ENCODE measurements around the gene ZNF229. TPM values are rescaled to one million over a fixed set of nuclear protein-coding genes. Genes with fewer than 3 reads are reported as not detected.
"Not testable (repeated sequence)": the region's sequence is repeated elsewhere in the genome, so short reads cannot be mapped to it uniquely, and the experiment has no call there.

Gene ZNF229
- total RNA-seq, 4 donors from 2014 or later, result 3.2 to 11.1 (median 5.9) TPM

GRCh38 chr19:44452367-44452766, 4.1 kb upstream of the ZNF229 start:
- TF ChIP-seq, protein P1, sequence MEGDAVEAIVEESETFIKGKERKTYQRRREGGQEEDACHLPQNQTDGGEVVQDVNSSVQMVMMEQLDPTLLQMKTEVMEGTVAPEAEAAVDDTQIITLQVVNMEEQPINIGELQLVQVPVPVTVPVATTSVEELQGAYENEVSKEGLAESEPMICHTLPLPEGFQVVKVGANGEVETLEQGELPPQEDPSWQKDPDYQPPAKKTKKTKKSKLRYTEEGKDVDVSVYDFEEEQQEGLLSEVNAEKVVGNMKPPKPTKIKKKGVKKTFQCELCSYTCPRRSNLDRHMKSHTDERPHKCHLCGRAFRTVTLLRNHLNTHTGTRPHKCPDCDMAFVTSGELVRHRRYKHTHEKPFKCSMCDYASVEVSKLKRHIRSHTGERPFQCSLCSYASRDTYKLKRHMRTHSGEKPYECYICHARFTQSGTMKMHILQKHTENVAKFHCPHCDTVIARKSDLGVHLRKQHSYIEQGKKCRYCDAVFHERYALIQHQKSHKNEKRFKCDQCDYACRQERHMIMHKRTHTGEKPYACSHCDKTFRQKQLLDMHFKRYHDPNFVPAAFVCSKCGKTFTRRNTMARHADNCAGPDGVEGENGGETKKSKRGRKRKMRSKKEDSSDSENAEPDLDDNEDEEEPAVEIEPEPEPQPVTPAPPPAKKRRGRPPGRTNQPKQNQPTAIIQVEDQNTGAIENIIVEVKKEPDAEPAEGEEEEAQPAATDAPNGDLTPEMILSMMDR (IDR thresholded peaks at IDR 0.05), result no peak
- TF ChIP-seq POLR2A (IDR thresholded peaks at IDR 0.05), result no peak
- 90 to 93% methylated on average over 4 of the region's 4 CpGs for WGBS, 2 donors
- intact Hi-C loops (cut with DNase I; ENCODE audit: low total_unique reads), result no loop called here
- no peak for DNase-seq (ENCODE audit: low spot score in 2 of 2)
- no peak overlapping the region for H3K4me3 ChIP-seq (ENCODE audit: low read depth, poor library complexity, severe bottlenecking)

DNA sequence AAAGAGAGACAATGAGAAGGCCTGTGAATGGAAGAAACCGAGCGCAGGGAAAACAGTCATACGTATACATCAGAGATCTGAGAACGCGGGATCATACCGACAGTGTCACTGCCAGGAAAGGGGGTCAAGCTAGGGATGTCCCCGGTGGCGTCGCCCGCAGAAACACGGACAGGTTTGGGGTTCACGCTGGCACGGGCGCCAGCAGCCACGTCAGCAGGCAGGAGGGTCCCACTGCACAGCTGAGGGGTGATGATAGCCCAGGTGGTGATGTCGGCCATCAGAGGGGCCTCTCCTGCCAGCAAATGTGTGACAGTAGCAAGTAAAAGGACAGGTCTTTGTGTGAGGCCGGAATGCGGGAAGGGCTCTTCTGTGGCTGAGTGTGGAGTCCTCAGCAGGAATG, 3.4 kb upstream of the ZNF229 start:
- intact Hi-C loops (cut with DNase I; ENCODE audit: low total_unique reads), result no loop called here
- TF ChIP-seq POLR2A (IDR thresholded peaks at IDR 0.05), result no peak
- TF ChIP-seq, protein P1 (IDR thresholded peaks at IDR 0.05), result no peak
- DNase-seq (ENCODE audit: low spot score in 2 of 2), result no peak
- H3K4me3 ChIP-seq (ENCODE audit: low read depth, poor library complexity, severe bottlenecking), result no peak overlapping the region
- 92 to 93% methylated on average over 18 of the region's 18 CpGs for WGBS, 2 donors

DNA sequence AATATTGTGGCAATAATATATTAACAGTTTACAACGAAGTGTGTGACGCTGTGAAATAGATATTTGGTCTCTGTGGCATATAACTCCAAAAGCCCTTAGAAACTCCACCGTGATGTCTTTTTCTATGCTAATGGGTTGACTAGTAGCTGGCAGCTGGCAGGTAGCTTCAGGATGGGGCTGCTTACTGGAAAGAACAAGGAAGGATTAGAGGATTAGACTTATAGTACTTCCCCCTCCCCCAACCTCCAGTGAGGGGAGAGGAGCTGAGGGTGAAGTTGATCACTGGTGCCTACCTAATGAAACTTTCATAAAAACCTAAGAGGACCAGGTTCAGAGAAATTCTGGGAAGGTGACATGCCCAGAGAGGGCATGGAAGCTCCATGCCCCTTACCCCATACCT, 9.8 kb downstream of the ZNF229 start:
- H3K4me3 ChIP-seq (ENCODE audit: low read depth, poor library complexity, severe bottlenecking), result no peak overlapping the region
- intact Hi-C loops (cut with DNase I; ENCODE audit: low total_unique reads), result no loop called here
- no peak for DNase-seq (ENCODE audit: low spot score in 2 of 2)
- 96 to 98% methylated on average over 3 of the region's 3 CpGs for WGBS, 2 donors
- TF ChIP-seq, protein P1 (IDR thresholded peaks at IDR 0.05), result no peak
- TF ChIP-seq POLR2A (IDR thresholded peaks at IDR 0.05), result no peak

DNA sequence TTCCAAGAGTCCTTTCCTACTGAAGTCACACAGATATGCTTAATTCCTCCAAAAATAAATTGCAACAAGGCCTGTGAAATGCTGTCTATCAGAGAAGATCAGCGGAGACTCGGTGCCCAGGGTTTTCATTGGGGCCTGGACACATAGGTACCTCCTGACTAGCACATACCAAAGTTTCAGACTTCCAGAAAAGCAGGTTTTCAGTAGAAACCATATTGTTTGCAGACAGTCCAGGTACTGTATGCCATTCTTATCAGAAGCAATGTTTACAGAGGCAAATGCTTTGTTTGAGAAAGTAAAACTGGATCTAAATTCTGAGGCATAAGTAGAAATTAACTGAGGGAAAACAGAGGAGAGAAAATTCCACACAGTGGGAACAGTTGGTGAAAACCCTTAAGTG, 12.8 kb downstream of the ZNF229 start:
- intact Hi-C loops (cut with DNase I; ENCODE audit: low total_unique reads), result no loop called here
- 88 to 91% methylated on average over 2 of the region's 2 CpGs for WGBS, 2 donors
- TF ChIP-seq POLR2A (IDR thresholded peaks at IDR 0.05), result no peak
- TF ChIP-seq, protein P1 (IDR thresholded peaks at IDR 0.05), result no peak
- H3K4me3 ChIP-seq (ENCODE audit: low read depth, poor library complexity, severe bottlenecking), result no peak overlapping the region
- no peak for DNase-seq (ENCODE audit: low spot score in 2 of 2)

DNA sequence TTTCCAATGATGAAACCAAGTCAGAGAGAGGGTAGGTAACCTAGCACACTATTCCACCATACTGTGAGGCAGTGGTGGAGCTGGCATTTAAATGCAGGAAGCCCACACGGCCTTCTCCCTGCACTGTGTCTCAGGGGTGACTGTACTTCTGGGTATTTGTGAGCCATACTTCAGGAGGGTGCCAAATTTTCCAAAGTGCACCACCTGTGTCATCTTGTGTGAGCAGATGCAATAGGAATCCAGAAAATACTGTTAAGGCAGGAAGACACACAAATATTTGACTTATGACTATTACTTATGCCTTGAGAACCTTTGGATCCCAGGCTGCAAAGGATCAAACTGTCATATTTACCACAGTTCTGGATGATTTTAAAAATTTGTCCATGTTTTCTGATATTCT, 17.3 kb downstream of the ZNF229 start:
- DNase-seq (ENCODE audit: low spot score in 2 of 2), result no peak
- TF ChIP-seq, protein P1 (IDR thresholded peaks at IDR 0.05), result no peak
- TF ChIP-seq POLR2A (IDR thresholded peaks at IDR 0.05), result no peak
- intact Hi-C loops (cut with DNase I; ENCODE audit: low total_unique reads), result no loop called here
- H3K4me3 ChIP-seq (ENCODE audit: low read depth, poor library complexity, severe bottlenecking), result no peak overlapping the region
- 89 to 90% methylated on average over 1 of the region's 1 CpG for WGBS, 2 donors

DNA sequence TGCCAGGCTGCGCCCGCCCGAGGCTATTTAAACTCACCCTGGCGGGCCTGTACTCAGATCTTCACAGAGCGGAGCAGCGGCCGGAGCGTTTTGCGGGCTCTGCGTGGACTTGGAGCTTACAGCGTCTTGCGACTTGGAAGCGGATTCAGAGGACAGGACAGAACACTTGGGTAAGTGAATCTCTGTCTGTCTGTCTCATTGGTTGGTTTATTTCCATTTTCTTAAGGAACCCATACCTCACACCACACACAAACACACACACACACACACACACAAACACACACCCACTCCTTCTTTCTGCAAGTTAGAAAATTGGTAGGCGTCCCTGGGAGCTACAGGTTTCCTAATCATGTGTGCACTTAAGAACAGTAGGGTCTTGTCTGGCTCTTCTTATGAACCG, 32.7 kb downstream of the ZNF229 start:
- DNase-seq (ENCODE audit: low spot score in 2 of 2); H3K4me3 ChIP-seq (ENCODE audit: low read depth, poor library complexity, severe bottlenecking); intact Hi-C loops (cut with DNase I; ENCODE audit: low total_unique reads): not testable (repeated sequence)
- WGBS, 2 donors, result 91 to 92% methylated on average over 12 to 13 of the region's 15 CpGs

Data from lower leg skin (tissue), 4 donors.